H1 (cell line): ENCODE measurements around the gene CPEB3. TPM values are rescaled to one million over a fixed set of nuclear protein-coding genes. Genes with fewer than 3 reads are reported as not detected.

Experiments used
- CTCF ChIA-PET: fragments of 300-600 bp; sonication (Branson Sonifier 250); formaldehyde crosslinking; loops from one replicate; lab custom pipeline; 2021; ENCODE audit not compliant: partially characterized antibody; lab: Charles Lee
- POLR2A ChIA-PET: fragments of 300-600 bp; sonication (Branson Sonifier 250); formaldehyde crosslinking; loops from one replicate; lab custom pipeline; 2021; ENCODE audit warnings: inconsistent platforms; ENCODE audit not compliant: partially characterized antibody; lab: Charles Lee
- DNase-seq, 2 experiments: peaks; one replicate each; pipeline versions ENCODE4 v3.0.0 to v3.0.0-alpha.2; 2010 to 2022; ENCODE audit warnings: low spot score in 2 of 2, low read depth in 1 of 2, mixed read lengths in 1 of 2
- FAIRE-seq: peaks from 2 replicates; lab custom pipeline; 2011; peaks lifted over from hg19 to GRCh38; lab: Jason Lieb, UNC
- H2AFZ ChIP-seq: 2 replicates; pipeline ENCODE4 v1.8.1; 2012; ENCODE audit warnings: low read length, inconsistent platforms
- H2AK5ac ChIP-seq: 2 replicates; pipeline ENCODE4 v1.6.1; 2013; ENCODE audit warnings: low read depth, low read length
- H2BK120ac ChIP-seq: replicated peaks from 2 replicates; pipeline ENCODE3; 2013; ENCODE audit warnings: low read depth, low read length, inconsistent platforms
- H2BK12ac ChIP-seq: 2 replicates; pipeline ENCODE4 v1.6.1; 2013; ENCODE audit warnings: low read depth, low read length
- H2BK15ac ChIP-seq: 2 replicates; pipeline ENCODE4 v1.6.1; 2013; ENCODE audit warnings: low read length
- H2BK20ac ChIP-seq: 2 replicates; pipeline ENCODE4 v1.6.1; 2013; ENCODE audit warnings: low read length
- H2BK5ac ChIP-seq: 2 replicates; pipeline ENCODE4 v1.6.1; 2013; ENCODE audit warnings: low read depth, low read length
- H3K14ac ChIP-seq: 2 replicates; pipeline ENCODE4 v1.6.1; 2013; ENCODE audit warnings: inconsistent platforms; ENCODE audit not compliant: insufficient read length
- H3K18ac ChIP-seq: 2 replicates; pipeline ENCODE4 v1.6.1; 2013; ENCODE audit warnings: low read length; ENCODE audit errors: extremely low read depth
- H3K23ac ChIP-seq: 2 replicates; pipeline ENCODE4 v1.6.1; 2013; ENCODE audit warnings: inconsistent platforms; ENCODE audit not compliant: insufficient read length
- H3K23me2 ChIP-seq: 2 replicates; pipeline ENCODE4 v1.6.1; 2013; ENCODE audit warnings: low read depth, low read length
- H3K27ac ChIP-seq: 2 replicates; pipeline ENCODE4 v1.6.1; 2011; ENCODE audit warnings: low read depth, low read length, inconsistent platforms
- H3K27me3 ChIP-seq, 4 experiments: replicated peaks in 1 of 4; 1 replicate in 1 of 4; 2 replicates in 3 of 4; pipeline versions ENCODE4 v1.6.1 to v1.8.1; 2011 to 2013; ENCODE audit warnings: low read length in 3 of 4, mild to moderate bottlenecking in 3 of 4, inconsistent platforms in 2 of 4, mixed read lengths in 2 of 4, moderate library complexity in 1 of 4; ENCODE audit not compliant: control insufficient read depth in 3 of 4, insufficient read depth in 3 of 4; ENCODE audit errors: extremely low read depth in 1 of 4
- H3K36me3 ChIP-seq, 4 experiments: 2 replicates each; pipeline versions ENCODE4 v1.6.1 to v1.8.1; 2011 to 2013; ENCODE audit warnings: mild to moderate bottlenecking in 4 of 4, low read length in 3 of 4, moderate library complexity in 2 of 4, control low read depth in 1 of 4, inconsistent platforms in 1 of 4; ENCODE audit not compliant: insufficient read depth in 4 of 4, control insufficient read depth in 2 of 4
- H3K4ac ChIP-seq: replicated peaks from 2 replicates; pipeline ENCODE3; 2013; ENCODE audit warnings: low read length, low read depth, mixed read lengths, inconsistent platforms; ENCODE audit not compliant: insufficient read length
- H3K4me1 ChIP-seq, 4 experiments: replicated peaks in 1 of 4; 1 replicate in 1 of 4; 2 replicates in 3 of 4; pipeline versions ENCODE4 v1.6.1 to v1.8.1; 2011 to 2013; ENCODE audit warnings: low read length in 3 of 4, inconsistent platforms in 2 of 4, mixed read lengths in 1 of 4; ENCODE audit not compliant: insufficient read depth in 4 of 4, control insufficient read depth in 3 of 4
- H3K4me2 ChIP-seq, 2 experiments: 2 replicates each; pipeline versions ENCODE4 v1.6.1 to v1.8.1; 2011 to 2013; ENCODE audit warnings: low read depth in 2 of 2, low read length in 2 of 2, control low read depth in 1 of 2, inconsistent platforms in 1 of 2, mild to moderate bottlenecking in 1 of 2; ENCODE audit not compliant: insufficient read depth in 1 of 2
- H3K4me3 ChIP-seq, 4 experiments: fragments of 200-600, 300-600 bp in 1 of 4; sonication (generic), shearing (Covaris generic), sonication (Bioruptor Twin) in 1 of 4; 2 replicates each; pipeline versions ENCODE4 v1.5.1 to v1.8.1; 2011 to 2016; ENCODE audit warnings: low read length in 4 of 4, low read depth in 3 of 4, control low read depth in 2 of 4, inconsistent platforms in 2 of 4, mild to moderate bottlenecking in 2 of 4, mixed read lengths in 1 of 4, moderate library complexity in 1 of 4; ENCODE audit not compliant: insufficient read depth in 2 of 4; ENCODE audit errors: extremely low read depth in 1 of 4
- H3K56ac ChIP-seq: replicated peaks from 2 replicates; pipeline ENCODE3; 2013; ENCODE audit warnings: low read depth, mild to moderate bottlenecking, mixed read lengths, low read length, inconsistent platforms; ENCODE audit not compliant: insufficient read length
- H3K79me1 ChIP-seq: 2 replicates; pipeline ENCODE4 v1.6.1; 2013; ENCODE audit warnings: low read depth, low read length, control low read depth
- H3K79me2 ChIP-seq, 2 experiments: 2 replicates each; pipeline versions ENCODE4 v1.6.1 to v1.8.1; 2012 to 2013; ENCODE audit warnings: low read length in 2 of 2, mild to moderate bottlenecking in 2 of 2, inconsistent platforms in 1 of 2; ENCODE audit not compliant: insufficient read depth in 2 of 2, control insufficient read depth in 1 of 2
- H3K9ac ChIP-seq, 4 experiments: replicated peaks in 1 of 4; 1 replicate in 1 of 4; 2 replicates in 3 of 4; pipeline versions ENCODE4 v1.6.1 to v1.8.1; 2011 to 2013; ENCODE audit warnings: low read depth in 3 of 4, low read length in 3 of 4, control low read depth in 2 of 4, mild to moderate bottlenecking in 2 of 4, moderate library complexity in 2 of 4, inconsistent platforms in 1 of 4; ENCODE audit errors: extremely low read depth in 1 of 4
- H3K9me3 ChIP-seq, 2 experiments: 2 replicates each; pipeline versions ENCODE4 v1.6.1 to v1.8.1; 2012 to 2013; ENCODE audit warnings: mild to moderate bottlenecking in 2 of 2, moderate library complexity in 2 of 2, control low read depth in 1 of 2, inconsistent platforms in 1 of 2, low read depth in 1 of 2, low read length in 1 of 2, mixed read lengths in 1 of 2; ENCODE audit not compliant: insufficient read depth in 2 of 2
- H4K20me1 ChIP-seq, 2 experiments: replicated peaks in 1 of 2; 2 replicates each; pipeline versions ENCODE3 to v1.8.1; 2011 to 2013; ENCODE audit warnings: inconsistent platforms in 2 of 2, low read length in 2 of 2, mild to moderate bottlenecking in 1 of 2; ENCODE audit not compliant: insufficient read depth in 2 of 2, control insufficient read depth in 1 of 2
- H4K5ac ChIP-seq: 2 replicates; pipeline ENCODE4 v1.6.1; 2013; ENCODE audit warnings: low read length, low read depth, mixed read lengths, inconsistent platforms; ENCODE audit not compliant: insufficient read length
- H4K8ac ChIP-seq: 2 replicates; pipeline ENCODE4 v1.8.0; 2013; ENCODE audit warnings: mild to moderate bottlenecking, moderate library complexity, low read length, inconsistent platforms; ENCODE audit not compliant: insufficient read depth; ENCODE audit errors: extremely low read depth
- H4K91ac ChIP-seq: replicated peaks from 2 replicates; pipeline ENCODE3; 2013; ENCODE audit warnings: low read length, mixed read lengths, inconsistent platforms; ENCODE audit not compliant: insufficient read length
- CBX5 ChIP-seq: fragments of 300-800, 300-1000 bp; sonication (generic); IDR thresholded peaks from 2 replicates; pipeline ENCODE4 v1.7.1; 2016; ENCODE audit warnings: antibody characterized with exemption, low read length, low read depth
- CREB1 ChIP-seq: IDR thresholded peaks from 2 replicates; pipeline ENCODE4 v1.6.1; 2012; ENCODE audit warnings: inconsistent platforms
- GTF2F1 ChIP-seq: IDR thresholded peaks from 2 replicates; pipeline ENCODE4 v1.6.1; 2012; ENCODE audit warnings: low read depth, low read length, improper control_type of control experiment, borderline replicate concordance
- MAX ChIP-seq: IDR thresholded peaks from 2 replicates; pipeline ENCODE4 v1.6.1; 2012; ENCODE audit warnings: inconsistent platforms
- POLR2A ChIP-seq, 2 experiments: IDR thresholded peaks; 1 replicate in 1 of 2; 2 replicates in 1 of 2; pipeline ENCODE4 v1.6.1; 2011; ENCODE audit warnings: low read depth in 2 of 2, low read length in 2 of 2, mild to moderate bottlenecking in 2 of 2; ENCODE audit errors: control extremely low read depth in 1 of 2
- POLR2AphosphoS5 ChIP-seq: IDR thresholded peaks from 2 replicates; pipeline ENCODE4 v1.6.1; 2011; ENCODE audit warnings: low read depth, low read length
- RBBP5 ChIP-seq: IDR thresholded peaks from 2 replicates; pipeline ENCODE4 v1.7.1; 2012; ENCODE audit warnings: low read depth, mild to moderate bottlenecking, inconsistent platforms, low read length, moderate library complexity, borderline replicate concordance
- SRF ChIP-seq: IDR thresholded peaks from 2 replicates; pipeline ENCODE4 v1.6.1; 2011; ENCODE audit warnings: mild to moderate bottlenecking, low read depth, low read length, moderate library complexity
- SUZ12 ChIP-seq: fragments of 200-600 bp; sonication (generic); IDR thresholded peaks from 2 replicates; pipeline ENCODE4 v1.6.1; 2012; ENCODE audit warnings: mild to moderate bottlenecking, inconsistent platforms, low read length, moderate library complexity, mixed read lengths
- TBP ChIP-seq: IDR thresholded peaks from 2 replicates; pipeline ENCODE4 v1.6.1; 2011; ENCODE audit warnings: low read depth, low read length, improper control_type of control experiment
- WGBS, 2 experiments: shearing (Covaris generic) in 1 of 2; methylation state at CpG; one replicate each; pipeline versions ENCODE4 v1.1.6 to v1.1.7; 2013 to 2015; ENCODE audit warnings: low lambda C conversion rate in 2 of 2, mixed read lengths in 2 of 2, inconsistent platforms in 1 of 2, low coverage in 1 of 2, missing lambda C conversion rate in 1 of 2; ENCODE audit not compliant: insufficient replicate concordance in 2 of 2, insufficient coverage in 1 of 2, insufficient read length in 1 of 2; ENCODE audit errors: extremely low coverage in 1 of 2, missing lambda C conversion rate in 1 of 2; 5-methylcytosine and 5-hydroxymethylcytosine counted together
- polyA plus RNA-seq, 7 experiments: library from polyadenylated mRNA; depleted of rRNA in 3 of 7; stranded (reverse) in 5 of 7; unstranded in 2 of 7; fragments of >200 nt in 5 of 7; fragments of 200-250 nt in 2 of 7; gene quantifications; 1 replicate in 5 of 7; 2 replicates in 1 of 7; 4 replicates in 1 of 7; pipeline versions ENCODE4 v1.2.1 to v1.2.3, GENCODE V29; 2011 to 2013; ENCODE audit warnings: missing spikeins in 2 of 7, mixed read lengths in 2 of 7
- total RNA-seq: library from RNA; stranded (reverse); fragmentation: NEBNext Ultra II Directional; extraction: Animal tissue kit (Norgen Biotek cat#: 25700); gene quantifications from 2 replicates; pipeline ENCODE4 v1.2.1, GENCODE V29; 2021

Gene CPEB3
- total and polyA plus RNA-seq, 2 of the 8 experiments (the other 6 are each of a cell fraction or from before 2014, with no cell fraction given), result 0.39 to 1.7 TPM

GRCh38 chr10:92278996-92279696 lies 11.7 kb downstream of the CPEB3 start:
- no peak overlapping the region for H2BK120ac ChIP-seq
- no peak overlapping the region for H4K5ac ChIP-seq
- no peak overlapping the region for H3K18ac ChIP-seq
- no peaks in the 10 kb centered on the region for H3K36me3 ChIP-seq
- no peaks in the 10 kb centered on the region for H3K4me1 ChIP-seq
- H3K79me1 ChIP-seq, result no peaks in the 10 kb centered on the region
- no peak overlapping the region for H3K4ac ChIP-seq
- H3K4me2 ChIP-seq, result no peak overlapping the region
- H3K56ac ChIP-seq, result no peak overlapping the region
- H4K20me1 ChIP-seq, result no peaks in the 10 kb centered on the region
- H4K8ac ChIP-seq, result no peak overlapping the region
- no peak overlapping the region for H2AFZ ChIP-seq
- DNase-seq (no peak), FAIRE-seq (no peak)
- no peak overlapping the region for H3K9ac ChIP-seq
- CTCF ChIA-PET, result interaction anchor here (1.1 kb wide), 1 partner anchor 176 kb away, joined by 3 read pairs; no protein-coding TSS in a partner anchor
- H2BK12ac ChIP-seq, result no peak overlapping the region
- no peak overlapping the region for H3K4me3 ChIP-seq
- H3K9me3 ChIP-seq, result no peaks in the 10 kb centered on the region
- H3K79me2 ChIP-seq, result no peaks in the 10 kb centered on the region
- H3K23me2 ChIP-seq, result no peaks in the 10 kb centered on the region
- H3K14ac ChIP-seq, result no peak overlapping the region
- no peak overlapping the region for H4K91ac ChIP-seq
- H2AK5ac ChIP-seq, result no peak overlapping the region
- H3K27ac ChIP-seq, result no peak overlapping the region
- 84% methylated on average over 4 of the region's 4 CpGs; no CpG with 5 or more reads in 1 of the 2 experiments for whole genome bisulfite sequencing, 2 experiments
- H2BK5ac ChIP-seq, result no peak overlapping the region
- TF ChIP-seq RBBP5, result no peak
- TF ChIP-seq MAX, result no peak
- no peak for TF ChIP-seq POLR2A (IDR thresholded peaks at IDR 0.05; ENCODE audit: control extremely low read depth in 1 of 2, low read depth in 2 of 2, low read length in 2 of 2)
- no peak for TF ChIP-seq SUZ12
- no peak for TF ChIP-seq SRF
- TF ChIP-seq CREB1, result no peak
- no peak for TF ChIP-seq TBP
- TF ChIP-seq POLR2AphosphoS5, result no peak
- TF ChIP-seq CBX5, result no peak
- TF ChIP-seq GTF2F1, result no peak
- H3K23ac ChIP-seq, result no peak overlapping the region
- H2BK15ac ChIP-seq, result no peak overlapping the region
- POLR2A ChIA-PET, result no interaction called here
- no peak overlapping the region for H2BK20ac ChIP-seq
- no peaks in the 10 kb centered on the region for H3K27me3 ChIP-seq
